Lower leg skin (tissue), 4 donors: Measurements from ENCODE around the gene GAP43. TPM values are rescaled to one million over a fixed set of nuclear protein-coding genes. Genes with fewer than 3 reads are reported as not detected.

Source experiments
- DNase-seq, 2 donors: peaks; one replicate each; pipeline ENCODE4 v3.0.0-alpha.2; 2019; ENCODE audit warnings: low spot score in 2 of 2
- H3K4me3 ChIP-seq: fragments of 200-600 bp; sonication (generic); 2 replicates; pipeline ENCODE4 v1.5.1; 2017; ENCODE audit warnings: mild to moderate bottlenecking, low read depth; ENCODE audit not compliant: poor library complexity, severe bottlenecking
- CTCF ChIP-seq, 3 donors: fragments of 450-650 bp; IDR thresholded peaks; one replicate each; pipeline ENCODE4 v1.5.1; 2016; ENCODE audit warnings: antibody characterized with exemption in 3 of 3, mild to moderate bottlenecking in 3 of 3, moderate library complexity in 2 of 3
- POLR2A ChIP-seq, 2 donors: fragments of 450-650 bp; IDR thresholded peaks; one replicate each; pipeline ENCODE4 v1.6.1; 2016 to 2017; ENCODE audit warnings: antibody characterized with exemption in 2 of 2, mild to moderate bottlenecking in 1 of 2, moderate library complexity in 1 of 2
- WGBS, 2 donors: methylation state at CpG; one replicate each; pipeline ENCODE4 v1.1.5; 2018; 5-methylcytosine and 5-hydroxymethylcytosine counted together
- intact Hi-C: fragments of 100-400 bp; cut with DNase I; formaldehyde crosslinking; loops from one replicate; pipeline ENCODE4 v1.15.0; 2023; ENCODE audit warnings: low total_unique reads
- total RNA-seq, 4 donors: library from RNA; depleted of rRNA; stranded (reverse); fragments of >200 nt; gene quantifications; one replicate each; pipeline ENCODE4 v1.1.0, GENCODE V29; 2016

Gene GAP43
- total RNA-seq, 4 donors from 2014 or later, result 0.13 TPM; not detected in 3

DNA sequence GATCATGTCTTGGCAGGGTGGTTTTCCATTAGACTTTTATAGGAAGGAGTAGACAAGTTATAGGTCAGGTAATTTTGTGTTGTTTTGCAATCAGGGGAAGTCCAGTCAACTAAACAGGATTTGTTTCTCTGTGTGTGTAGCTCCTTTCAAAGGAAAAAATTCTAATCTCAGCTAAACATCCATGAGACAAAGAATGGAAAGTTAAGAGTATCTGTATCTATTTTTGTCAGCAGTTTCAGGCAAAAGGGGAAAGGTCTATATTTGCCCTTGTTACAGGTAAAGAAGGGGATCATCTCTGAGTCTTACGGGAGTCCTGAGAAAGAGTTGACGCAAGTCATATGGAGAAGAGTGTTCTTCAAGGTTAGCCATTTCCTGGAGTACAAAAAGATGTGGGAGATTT lies 79.3 kb downstream of the GAP43 start:
- no peak for DNase-seq
- WGBS, 2 donors, result 97 to 98% methylated on average over 2 of the region's 2 CpGs
- intact Hi-C loops, result no loop called here
- H3K4me3 ChIP-seq, result no peak overlapping the region
- no peak for TF ChIP-seq POLR2A (IDR thresholded peaks at IDR 0.05)
- TF ChIP-seq CTCF (IDR thresholded peaks at IDR 0.05), result no peak

- WGBS, 2 donors, result 73 to 74% methylated on average over 4 of the region's 4 CpGs
- intact Hi-C loops, result no loop called here
Measured at GRCh38 chr3:115704661-115705338, 81.5 kb downstream of the GAP43 start.

GRCh38 chr3:115706311-115706829 lies 83.1 kb downstream of the GAP43 start:
- intact Hi-C loops, result no loop called here
- no peak for DNase-seq
- WGBS, 2 donors, result 90 to 92% methylated on average over 3 of the region's 3 CpGs
- H3K4me3 ChIP-seq, result no peak overlapping the region
- TF ChIP-seq CTCF (IDR thresholded peaks at IDR 0.05) (no peak), POLR2A (IDR thresholded peaks at IDR 0.05) (no peak)

More at GRCh38 chr3:115704661-115705338, 81.5 kb downstream of the GAP43 start:
- DNase-seq, result no peak
- no peak overlapping the region for H3K4me3 ChIP-seq
- TF ChIP-seq CTCF (IDR thresholded peaks at IDR 0.05) (no peak), POLR2A (IDR thresholded peaks at IDR 0.05) (no peak)

- intact Hi-C loops, result no loop called here
- 63 to 69% methylated on average over 2 of the region's 2 CpGs for WGBS, 2 donors
- TF ChIP-seq CTCF (IDR thresholded peaks at IDR 0.05) (no peak), POLR2A (IDR thresholded peaks at IDR 0.05) (no peak)
- no peak overlapping the region for H3K4me3 ChIP-seq
- DNase-seq, result no peak
Measured at GRCh38 chr3:115708540-115708939, 85.2 kb downstream of the GAP43 start.

DNA sequence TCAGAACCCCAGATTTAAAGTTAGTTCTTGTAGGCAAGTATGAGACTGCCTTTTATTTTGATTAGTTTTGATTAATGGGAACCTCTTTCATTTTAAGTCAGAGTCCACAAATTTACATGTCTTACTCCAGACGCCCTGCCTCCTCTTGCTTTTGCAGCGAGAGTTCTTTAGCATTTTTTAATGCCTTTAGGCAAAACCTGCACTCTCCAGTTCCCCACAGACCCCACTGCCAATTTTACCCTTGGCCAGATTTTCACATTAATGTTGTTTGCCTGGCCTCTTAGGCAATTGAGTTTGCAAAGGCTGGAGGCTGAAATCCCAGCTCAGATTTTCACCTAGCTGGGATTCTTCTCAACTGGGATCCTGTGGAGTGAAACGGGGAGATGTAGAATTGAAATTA lies 85.8 kb downstream of the GAP43 start:
- WGBS, 2 donors, result 53 to 54% methylated on average over 3 of the region's 3 CpGs
- TF ChIP-seq POLR2A (IDR thresholded peaks at IDR 0.05), result no peak
- no peak for TF ChIP-seq CTCF (IDR thresholded peaks at IDR 0.05)
- no peak overlapping the region for H3K4me3 ChIP-seq
- intact Hi-C loops, result no loop called here
- no peak for DNase-seq

DNA sequence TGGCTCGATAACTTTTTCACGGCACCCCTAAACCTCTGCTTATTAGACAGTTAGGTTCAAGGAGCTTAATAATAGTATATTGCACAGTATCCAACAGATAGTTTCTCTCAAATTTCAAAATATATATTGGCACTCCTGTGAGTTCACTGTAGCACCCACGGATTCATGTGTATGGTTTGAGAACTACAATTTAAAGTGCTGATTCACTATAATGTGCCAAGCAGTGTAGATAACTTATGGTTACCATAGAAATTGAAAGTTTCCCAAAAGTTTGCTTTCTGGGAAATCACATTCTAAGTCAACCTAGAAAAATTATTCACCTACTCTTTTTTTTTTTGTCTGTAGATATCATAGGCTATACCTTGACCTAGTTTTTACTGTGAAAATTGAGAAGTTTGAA lies 86.6 kb downstream of the GAP43 start:
- intact Hi-C loops, result no loop called here
- no peak for DNase-seq
- no peak overlapping the region for H3K4me3 ChIP-seq
- TF ChIP-seq CTCF (IDR thresholded peaks at IDR 0.05), result no peak
- TF ChIP-seq POLR2A (IDR thresholded peaks at IDR 0.05), result no peak
- 81 to 83% methylated on average over 3 of the region's 3 CpGs for WGBS, 2 donors
